Vagina (tissue), 2 donors: ENCODE data around the gene TGFA.

Experiments used
- POLR2A ChIP-seq, 2 donors: fragments of 450-650 bp; IDR thresholded peaks; one replicate each; pipeline ENCODE4 v1.6.1; 2017; ENCODE audit warnings: antibody characterized with exemption in 2 of 2, mild to moderate bottlenecking in 2 of 2, moderate library complexity in 2 of 2
- TF ChIP-seq, protein P1 (sequence below), 3 experiments: fragments of 450-650 bp in 2 of 3; fragments of 200-600 bp in 1 of 3; sonication (generic) in 1 of 3; IDR thresholded peaks; one replicate each; pipeline ENCODE4 v1.5.1; 2017 to 2019; ENCODE audit warnings: antibody characterized with exemption in 3 of 3, mild to moderate bottlenecking in 2 of 3, moderate library complexity in 2 of 3

DNA sequence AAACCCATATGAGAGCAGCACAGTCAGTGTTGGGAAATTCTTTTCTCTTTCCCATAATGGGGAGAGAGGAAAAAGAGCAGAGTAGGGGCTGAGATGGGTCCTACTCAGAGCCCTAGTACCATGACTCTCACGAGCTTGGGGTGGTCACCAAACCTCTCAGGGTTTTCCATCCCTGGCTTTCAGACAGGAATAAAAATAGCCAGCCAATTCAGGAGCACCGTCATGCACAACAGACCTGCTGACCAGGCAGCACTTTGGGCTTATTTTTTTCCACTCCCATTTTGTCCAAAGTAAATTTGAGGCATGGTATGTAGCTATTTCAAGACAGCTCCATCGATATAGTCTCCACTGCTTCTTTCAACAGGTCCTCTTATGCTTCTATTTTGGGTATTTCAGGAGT lies 86.4 kb downstream of the TGFA start:
- TF ChIP-seq, protein P1, sequence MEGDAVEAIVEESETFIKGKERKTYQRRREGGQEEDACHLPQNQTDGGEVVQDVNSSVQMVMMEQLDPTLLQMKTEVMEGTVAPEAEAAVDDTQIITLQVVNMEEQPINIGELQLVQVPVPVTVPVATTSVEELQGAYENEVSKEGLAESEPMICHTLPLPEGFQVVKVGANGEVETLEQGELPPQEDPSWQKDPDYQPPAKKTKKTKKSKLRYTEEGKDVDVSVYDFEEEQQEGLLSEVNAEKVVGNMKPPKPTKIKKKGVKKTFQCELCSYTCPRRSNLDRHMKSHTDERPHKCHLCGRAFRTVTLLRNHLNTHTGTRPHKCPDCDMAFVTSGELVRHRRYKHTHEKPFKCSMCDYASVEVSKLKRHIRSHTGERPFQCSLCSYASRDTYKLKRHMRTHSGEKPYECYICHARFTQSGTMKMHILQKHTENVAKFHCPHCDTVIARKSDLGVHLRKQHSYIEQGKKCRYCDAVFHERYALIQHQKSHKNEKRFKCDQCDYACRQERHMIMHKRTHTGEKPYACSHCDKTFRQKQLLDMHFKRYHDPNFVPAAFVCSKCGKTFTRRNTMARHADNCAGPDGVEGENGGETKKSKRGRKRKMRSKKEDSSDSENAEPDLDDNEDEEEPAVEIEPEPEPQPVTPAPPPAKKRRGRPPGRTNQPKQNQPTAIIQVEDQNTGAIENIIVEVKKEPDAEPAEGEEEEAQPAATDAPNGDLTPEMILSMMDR (IDR thresholded peaks at IDR 0.05), result no peak
- TF ChIP-seq POLR2A (IDR thresholded peaks at IDR 0.05), result no peak
